ENCODE data around the gene NTN3.
"Not testable (repeated sequence)": the region's sequence is repeated elsewhere in the genome, so short reads cannot be mapped to it uniquely, and the experiment has no call there.

Gene NTN3

DNA sequence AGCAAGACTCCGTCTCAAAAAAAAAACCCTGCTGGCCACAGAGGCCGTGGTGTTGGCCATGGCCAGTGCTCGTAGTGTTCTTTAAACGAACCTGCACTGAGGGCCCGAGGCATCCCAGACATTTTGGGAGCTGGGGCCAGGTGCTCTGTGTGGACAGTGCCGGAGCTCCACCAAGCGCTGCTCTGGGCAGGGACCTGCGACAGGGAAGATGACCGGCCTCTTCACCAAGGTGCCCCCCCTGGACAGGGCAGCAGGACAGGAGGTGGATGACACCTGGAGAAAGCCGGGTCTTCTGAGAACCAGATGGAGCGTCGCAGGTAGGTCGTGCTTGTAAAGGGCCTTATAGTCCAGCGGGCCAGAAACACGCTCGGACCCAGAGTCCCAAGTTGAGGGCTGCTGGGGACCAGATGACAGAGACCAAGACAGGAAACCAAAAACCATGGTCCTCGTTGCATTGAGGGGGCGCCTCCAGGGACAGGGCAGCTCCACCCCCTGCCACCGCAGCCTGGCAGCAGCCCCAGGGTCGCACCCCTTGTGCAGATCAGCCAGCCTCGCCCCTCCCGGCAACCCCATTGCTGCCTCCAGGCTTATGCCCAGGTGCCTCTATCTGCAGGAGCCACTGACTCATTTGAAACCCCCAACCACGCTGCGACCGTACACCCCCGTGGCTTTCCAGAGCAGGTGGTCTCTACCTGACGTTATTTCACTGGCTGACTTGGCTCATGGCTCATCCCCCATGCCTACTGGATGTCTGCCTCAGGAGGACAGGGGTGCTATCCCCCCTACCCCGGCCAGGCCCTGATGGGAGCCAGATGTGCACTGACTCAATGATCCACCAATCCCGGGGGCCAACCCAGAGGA, 4.2 kb upstream of the NTN3 start:
- no peak for DNase-seq

DNA sequence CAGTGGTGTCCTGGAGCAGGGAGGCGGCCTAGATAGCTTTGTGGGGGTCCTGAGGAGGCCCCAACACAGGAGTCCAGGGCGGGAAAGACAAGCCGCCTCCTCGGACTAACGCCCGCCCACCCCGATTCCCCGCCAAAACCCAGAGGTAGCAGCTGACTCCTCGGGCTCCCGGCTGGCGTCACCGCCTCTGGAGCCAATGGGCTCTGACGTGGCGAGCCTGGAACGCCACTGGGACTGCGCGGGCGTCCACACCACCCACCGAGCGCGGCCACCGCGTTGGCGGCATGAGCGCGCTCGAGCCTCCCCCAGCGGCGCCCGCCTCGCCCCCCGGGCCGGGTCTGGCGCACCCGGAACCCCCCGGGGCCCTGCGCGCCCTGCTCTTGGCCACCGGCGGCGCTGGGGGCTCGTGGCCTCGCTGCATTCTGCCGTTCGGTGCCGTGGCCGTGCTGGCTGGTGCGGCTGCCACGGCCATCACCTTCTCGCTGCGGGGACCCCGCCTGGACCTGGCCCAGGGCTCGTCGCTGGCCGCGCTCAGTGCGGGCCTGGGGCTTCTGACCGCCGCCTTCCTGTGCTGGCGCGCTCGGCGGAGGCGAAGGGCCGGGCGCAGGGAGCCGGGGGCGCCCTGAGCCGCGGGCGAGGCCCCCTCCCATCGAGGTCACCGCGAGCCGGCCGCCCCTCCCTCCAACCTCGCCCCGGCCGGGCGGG, 3.4 kb upstream of the NTN3 start:
- DNase-seq: no peak

GRCh38 chr16:2468233-2468724, 2.8 kb upstream of the NTN3 start:
- DNase-seq: no peak

- no peak for DNase-seq
Observed at GRCh38 chr16:2468725-2469398, 2.2 kb upstream of the NTN3 start.

DNA sequence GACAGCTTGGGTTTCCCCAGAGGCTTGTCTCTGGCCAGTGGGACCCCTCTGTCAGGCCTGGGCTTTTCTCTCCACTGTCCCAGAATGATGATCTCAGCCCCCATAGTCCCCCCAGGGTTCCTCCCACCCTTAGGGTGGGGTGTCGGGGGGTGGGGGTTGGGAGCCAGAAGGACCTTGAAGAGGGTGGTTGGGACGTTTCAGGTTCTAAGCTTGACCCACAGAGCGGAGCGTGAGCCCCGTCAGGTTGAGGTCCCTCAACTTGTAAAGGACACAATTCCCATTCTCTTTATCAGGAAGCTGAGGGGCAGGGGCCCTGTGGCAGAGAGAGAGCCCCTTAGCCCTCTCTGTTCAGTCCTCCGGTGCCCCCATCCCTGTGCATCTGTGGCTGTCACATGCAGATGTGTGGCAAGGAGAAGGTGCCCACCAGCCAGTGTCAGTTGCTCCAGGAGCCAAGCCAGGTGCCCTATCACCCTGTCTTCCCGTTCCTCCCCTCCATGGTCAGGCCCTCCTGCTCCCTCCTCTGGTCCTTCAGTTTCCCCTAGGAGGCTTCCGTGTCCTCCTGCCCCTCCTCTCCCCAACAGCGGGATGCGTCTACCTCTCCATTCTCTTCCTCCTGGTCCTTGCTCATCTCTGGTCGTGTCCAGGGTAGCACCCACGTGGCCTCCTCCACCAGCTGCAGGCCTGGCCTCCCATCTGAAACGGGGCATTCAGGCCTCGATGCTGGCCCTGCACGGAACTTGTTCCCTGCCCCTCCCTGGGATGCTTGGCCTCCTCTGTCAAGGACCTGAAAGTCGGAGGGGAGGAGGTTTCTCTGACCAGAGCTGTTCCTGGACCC, 1.5 kb upstream of the NTN3 start:
- DNase-seq: no peak

DNA sequence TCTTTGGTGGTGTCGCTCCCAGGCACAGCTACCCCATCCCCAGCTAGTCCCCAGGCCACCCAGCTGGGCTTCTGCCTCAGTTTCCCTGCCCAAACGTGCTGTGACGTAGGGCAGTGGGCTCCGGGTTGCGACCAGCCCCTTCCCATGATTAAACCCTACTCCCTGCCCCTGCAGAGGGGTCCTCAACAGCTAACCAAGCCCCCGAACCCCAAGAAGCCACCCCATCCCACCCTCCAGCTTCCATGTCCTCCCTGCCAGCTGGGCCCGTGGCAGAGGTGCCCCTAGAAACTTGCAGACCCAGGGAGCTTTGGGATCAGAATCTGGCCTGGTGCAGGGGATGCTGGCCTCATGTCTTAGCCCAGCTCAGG, 879 bp upstream of the NTN3 start:
- DNase-seq: no peak

DNA sequence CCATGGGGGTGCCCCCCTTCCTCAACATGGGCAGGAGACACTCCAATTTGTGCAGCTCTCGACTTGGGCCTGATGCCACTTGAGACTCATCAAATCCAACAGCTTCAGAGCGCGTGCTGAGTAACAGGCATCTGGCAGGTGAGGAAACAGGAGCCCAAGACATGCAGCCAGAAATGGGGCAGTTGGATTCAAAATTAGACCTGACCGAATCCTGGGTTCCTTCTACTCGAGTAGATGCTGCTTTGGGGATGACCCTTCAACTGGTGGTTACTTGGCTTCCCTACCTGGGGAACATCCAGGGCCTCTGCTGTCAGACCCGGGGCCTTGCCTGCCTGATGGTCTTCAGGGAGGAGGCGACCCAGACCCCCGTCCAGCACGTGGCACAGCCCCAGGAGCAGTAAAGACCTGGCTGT, 488 bp upstream of the NTN3 start:
- DNase-seq: no peak

GRCh38 chr16:2471653-2472487, 773 bp downstream of the NTN3 start:
- no peak for DNase-seq

GRCh38 chr16:2472488-2472864, 1.4 kb downstream of the NTN3 start:
- no peak for DNase-seq

DNA sequence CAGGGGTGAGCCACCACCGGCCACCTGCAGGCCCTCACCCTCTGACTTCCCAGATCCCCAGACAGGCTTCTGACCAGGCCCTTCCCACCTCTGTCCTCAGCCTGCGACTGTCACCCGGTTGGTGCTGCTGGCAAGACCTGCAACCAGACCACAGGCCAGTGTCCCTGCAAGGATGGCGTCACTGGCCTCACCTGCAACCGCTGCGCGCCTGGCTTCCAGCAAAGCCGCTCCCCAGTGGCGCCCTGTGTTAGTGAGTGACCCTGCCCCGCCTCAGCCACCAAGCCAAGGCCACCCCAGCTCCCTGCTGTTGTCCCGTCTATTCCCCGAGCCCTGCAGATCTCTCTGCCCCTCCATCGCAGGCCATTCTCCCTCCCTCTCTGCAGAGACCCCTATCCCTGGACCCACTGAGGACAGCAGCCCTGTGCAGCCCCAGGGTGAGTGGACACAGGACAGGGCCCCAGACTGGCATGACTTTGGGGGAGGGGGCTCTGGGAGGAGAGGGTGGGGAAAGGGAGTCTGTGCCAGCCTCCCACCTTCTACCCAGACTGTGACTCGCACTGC, 1.9 kb downstream of the NTN3 start:
- no peak for DNase-seq

- DNase-seq: no peak
Observed at GRCh38 chr16:2473446-2473926, 2.4 kb downstream of the NTN3 start.

- peak; percentile 36 for DNase-seq
Observed at GRCh38 chr16:2473999-2474876, 3.1 kb downstream of the NTN3 start.

DNA sequence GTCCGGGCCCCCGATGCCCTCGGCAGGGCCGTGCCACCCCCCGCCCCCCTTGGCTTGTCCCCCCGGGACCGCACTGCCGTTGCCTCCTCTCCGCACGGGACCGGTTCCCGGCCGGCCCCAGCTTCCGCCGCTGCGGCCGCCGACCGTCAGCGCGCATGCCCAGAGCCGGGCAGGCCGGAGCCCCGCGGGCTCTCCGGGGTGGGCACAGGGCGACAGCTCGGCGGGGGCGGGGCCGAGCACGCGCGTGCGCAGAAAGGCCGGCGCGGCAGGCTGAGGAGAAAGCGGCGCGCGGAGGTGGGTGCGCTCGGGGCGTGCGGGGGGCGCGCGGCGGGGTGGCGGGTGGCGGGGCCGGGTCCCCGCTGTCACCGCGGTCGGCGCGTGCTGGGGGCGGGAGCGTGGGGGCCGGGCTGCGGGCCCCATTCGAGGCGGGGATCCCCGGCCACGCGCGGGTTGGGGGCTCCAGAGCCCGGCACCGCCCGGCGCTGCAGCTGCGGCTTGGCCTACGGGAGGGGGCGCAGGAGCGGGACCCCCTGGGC, 3.8 kb downstream of the NTN3 start, which contains the start of gene TBC1D24:
TSS of gene TBC1D24 (plus strand) at position 251 of the 536 bp plus-strand sequence. CDS start 21,022 bp downstream, outside the sequence.
- DNase-seq: peak; percentile 76

DNA sequence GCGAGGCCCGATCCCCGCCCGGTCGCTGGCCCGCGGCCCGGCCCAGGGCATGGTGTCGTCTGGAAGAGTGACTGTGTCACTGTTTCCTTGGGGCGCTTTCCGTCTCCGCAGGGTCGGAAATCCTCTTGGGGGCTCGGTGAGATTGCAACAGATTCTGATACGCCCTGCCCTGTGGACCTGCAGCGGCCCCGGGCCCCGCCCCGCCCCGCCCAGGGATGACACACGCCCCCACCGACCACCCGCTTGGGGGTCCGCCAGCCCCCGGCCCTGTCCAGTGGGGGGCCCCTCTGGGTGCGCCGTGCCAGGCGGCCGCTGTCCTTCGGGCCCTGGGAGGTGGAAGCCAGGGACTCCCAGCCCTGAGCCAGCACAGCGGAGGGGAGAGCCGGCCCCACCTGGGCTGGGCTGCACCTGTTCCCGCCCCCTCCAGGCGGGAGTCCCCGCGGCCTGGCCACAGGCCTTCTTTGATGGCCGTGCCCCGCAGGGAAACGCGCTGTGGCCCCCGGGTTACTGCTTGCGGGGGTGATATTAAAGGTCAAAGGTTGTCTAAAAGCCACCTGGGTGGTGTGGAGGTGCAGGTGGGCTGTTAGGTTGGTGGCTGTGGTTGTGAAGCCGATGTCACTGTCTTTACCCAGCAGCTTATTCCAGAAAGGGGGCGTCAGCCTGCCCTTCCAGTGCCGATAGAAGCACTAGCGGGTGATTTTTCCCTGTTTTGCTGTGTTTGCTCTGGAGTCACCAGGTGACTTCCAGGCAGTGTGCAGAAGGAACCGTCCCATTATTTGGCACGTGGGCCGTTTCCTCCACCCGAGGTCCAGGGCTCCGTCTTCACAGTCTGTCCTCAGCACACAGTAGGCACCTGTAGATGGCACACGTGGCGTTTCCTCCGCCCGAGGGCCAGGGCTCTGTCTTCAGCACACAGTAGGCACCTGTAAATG, 4.6 kb downstream of the NTN3 start:
- DNase-seq: no peak

DNA sequence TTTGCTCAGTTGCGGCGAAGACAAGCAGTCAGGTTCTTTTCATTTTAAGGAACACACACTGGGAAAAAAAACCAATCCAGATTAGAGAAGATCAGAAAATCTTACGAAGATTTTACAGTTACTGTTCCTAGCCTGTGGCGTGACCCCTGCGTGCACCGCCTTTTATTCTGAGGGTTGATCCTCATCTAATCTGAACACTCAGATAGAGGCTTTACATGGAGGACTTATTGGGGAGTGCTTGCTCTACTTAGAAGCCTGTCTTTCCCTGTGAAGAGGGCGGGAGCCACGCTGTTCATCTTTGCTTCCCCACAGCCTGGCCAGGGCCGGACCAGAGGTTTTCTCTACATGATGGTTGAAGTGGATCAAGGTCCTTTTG, 5.2 kb downstream of the NTN3 start:
- DNase-seq: no peak

GRCh38 chr16:2476741-2477140, 5.6 kb downstream of the NTN3 start:
- DNase-seq: no peak

DNA sequence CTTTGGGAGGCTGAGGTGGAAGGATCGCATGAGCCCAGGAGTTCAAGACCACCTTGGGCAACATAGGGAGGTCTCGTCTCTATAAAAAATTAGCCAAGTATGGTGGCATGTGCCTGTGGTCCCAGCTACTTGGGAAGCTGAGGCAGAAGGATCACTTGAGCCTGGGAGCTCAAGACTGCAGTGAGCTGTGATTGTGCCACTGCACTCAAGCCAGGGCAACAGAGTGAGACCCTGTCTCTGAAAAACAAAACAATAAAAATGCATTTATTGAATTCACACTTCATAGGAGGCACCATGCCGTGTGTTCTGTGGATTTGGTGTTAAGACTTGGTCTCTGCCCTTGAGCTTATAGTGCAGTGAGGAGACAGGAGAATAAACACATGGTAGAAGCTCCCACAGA, 6.2 kb downstream of the NTN3 start:
- no peak for DNase-seq

DNA sequence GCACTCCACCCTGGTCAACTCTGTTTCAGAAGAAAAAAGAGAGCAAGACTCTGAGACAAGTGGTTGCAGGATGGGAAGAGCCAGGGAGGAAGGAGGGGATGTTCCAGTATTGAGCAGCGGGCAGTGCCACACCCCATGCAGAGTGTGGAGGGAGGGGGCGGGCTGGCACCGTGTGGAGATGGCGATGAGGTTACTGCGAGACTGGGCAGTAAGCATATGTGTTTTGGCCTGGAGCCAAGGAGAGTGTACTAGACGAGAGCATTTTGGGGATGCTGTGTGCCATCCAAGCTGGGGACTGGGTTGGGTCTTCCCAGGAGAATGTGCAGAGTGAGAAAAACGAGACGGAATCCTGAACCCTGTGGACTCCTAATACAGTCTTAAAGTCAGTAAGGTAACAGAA, 7.2 kb downstream of the NTN3 start:
- no peak for DNase-seq

GRCh38 chr16:2479996-2480395, 8.9 kb downstream of the NTN3 start:
- DNase-seq: not testable (repeated sequence)
